GM12873 (cell line): Measurements from ENCODE around the gene ADRB1.

Source experiments
- CTCF ChIP-seq: IDR thresholded peaks from 2 replicates; pipeline ENCODE4 v1.5.1; 2012; ENCODE audit warnings: low read depth, mild to moderate bottlenecking, moderate library complexity, low read length, control low read depth; ENCODE audit not compliant: insufficient read depth; ENCODE audit errors: missing control alignments

Gene ADRB1

GRCh38 chr10:114094795-114095194, 51.1 kb downstream of the ADRB1 start:
- no peak for TF ChIP-seq CTCF

- TF ChIP-seq CTCF, result no peak
Observed at GRCh38 chr10:114095559-114096337, 52.1 kb downstream of the ADRB1 start.
